ENCODE data around the gene MCM3AP.
"Not testable (repeated sequence)": the region's sequence is repeated elsewhere in the genome, so short reads cannot be mapped to it uniquely, and the experiment has no call there.

The MCM3AP gene

GRCh38 chr21:46203203-46203600 lies 82.2 kb downstream of the MCM3AP start:
- DNase-seq (ENCODE audit: low read depth), result no peak
- H3K4me3 ChIP-seq (ENCODE audit: low read depth, low read length), result no peak overlapping the region
- TF ChIP-seq CTCF (conservative IDR thresholded peaks at IDR 0.05; ENCODE audit: low read depth, low read length), result no peak

GRCh38 chr21:46202592-46203202 lies 82.7 kb downstream of the MCM3AP start:
- no peak for TF ChIP-seq CTCF (conservative IDR thresholded peaks at IDR 0.05; ENCODE audit: low read depth, low read length)
- H3K4me3 ChIP-seq (ENCODE audit: low read depth, low read length), result no peak overlapping the region
- DNase-seq (ENCODE audit: low read depth), result no peak

GRCh38 chr21:46200877-46201803 lies 84.3 kb downstream of the MCM3AP start:
- not testable (repeated sequence) for H3K4me3 ChIP-seq (ENCODE audit: low read depth, low read length); DNase-seq (ENCODE audit: low read depth)

GRCh38 chr21:46199436-46200373 lies 85.7 kb downstream of the MCM3AP start:
- H3K4me3 ChIP-seq (ENCODE audit: low read depth, low read length), result no peak overlapping the region
- DNase-seq (ENCODE audit: low read depth), result no peak
- TF ChIP-seq CTCF (conservative IDR thresholded peaks at IDR 0.05; ENCODE audit: low read depth, low read length), result no peak

- TF ChIP-seq CTCF (conservative IDR thresholded peaks at IDR 0.05; ENCODE audit: low read depth, low read length), result no peak
- no peak overlapping the region for H3K4me3 ChIP-seq (ENCODE audit: low read depth, low read length)
- DNase-seq (ENCODE audit: low read depth), result no peak
Observed at GRCh38 chr21:46196733-46197132, 88.7 kb downstream of the MCM3AP start.

- TF ChIP-seq CTCF (conservative IDR thresholded peaks at IDR 0.05; ENCODE audit: low read depth, low read length), result no peak
Observed at GRCh38 chr21:46195595-46196195, 89.7 kb downstream of the MCM3AP start.

More at GRCh38 chr21:46195595-46196195, 89.7 kb downstream of the MCM3AP start:
- DNase-seq (ENCODE audit: low read depth), result no peak
- H3K4me3 ChIP-seq (ENCODE audit: low read depth, low read length), result no peak overlapping the region

Data from choroid plexus epithelial cell (primary cell).